OCI-LY7 (cell line): ENCODE data around the gene PCARE. TPM values are rescaled to one million over a fixed set of nuclear protein-coding genes. Genes with fewer than 3 reads are reported as not detected.

Experiments
- BruUV-seq: library from RNA; stranded (reverse); fragments of 400-500 nt; replicated peaks from 2 replicates; lab custom pipeline; 2021; lab: Mats Ljungman, UMichigan
- CTCF ChIA-PET: fragments of 300-600 bp; sonication (Branson Sonifier 250); formaldehyde crosslinking; loops from one replicate; lab custom pipeline; 2022; ENCODE audit warnings: antibody characterized with exemption; ENCODE audit not compliant: unreplicated experiment; lab: Charles Lee
- POLR2A ChIA-PET: fragments of 300-600 bp; sonication (Branson Sonifier 250); formaldehyde crosslinking; loops from one replicate; lab custom pipeline; 2022; ENCODE audit warnings: antibody characterized with exemption; lab: Charles Lee
- DNase-seq: peaks from one replicate; pipeline ENCODE4 v3.0.0-alpha.2; 2015; ENCODE audit warnings: low spot score
- H2AFZ ChIP-seq: fragments of 200-600 bp; sonication (generic), shearing (Covaris generic); 2 replicates; pipeline ENCODE4 v1.6.1; 2014; ENCODE audit warnings: mild to moderate bottlenecking, antibody characterized with exemption, low read length, moderate library complexity
- H3K27ac ChIP-seq: fragments of 200-600 bp; sonication (generic); 2 replicates; pipeline ENCODE4 v1.5.1; 2014; ENCODE audit warnings: mixed run types, low read depth, mild to moderate bottlenecking, moderate library complexity, low read length, inconsistent platforms; ENCODE audit not compliant: poor library complexity, severe bottlenecking
- H3K36me3 ChIP-seq: fragments of 200-600 bp; sonication (generic); 2 replicates; pipeline ENCODE4 v1.6.1; 2014; ENCODE audit warnings: mild to moderate bottlenecking, antibody characterized with exemption, low read length, moderate library complexity, mixed read lengths; ENCODE audit not compliant: insufficient read depth
- H3K4me1 ChIP-seq: fragments of 200-600 bp; sonication (generic); 2 replicates; pipeline ENCODE4 v1.5.1; 2014; ENCODE audit warnings: mild to moderate bottlenecking, low read length; ENCODE audit not compliant: insufficient read depth, poor library complexity, severe bottlenecking
- H3K4me2 ChIP-seq: fragments of 200-600 bp; sonication (generic); 2 replicates; pipeline ENCODE4 v1.6.1; 2014; ENCODE audit warnings: mild to moderate bottlenecking, low read length
- H3K4me3 ChIP-seq: fragments of 200-600 bp; sonication (generic); 2 replicates; pipeline ENCODE4 v1.5.1; 2014; ENCODE audit warnings: mild to moderate bottlenecking, low read depth, low read length; ENCODE audit not compliant: poor library complexity, severe bottlenecking
- H3K79me2 ChIP-seq: fragments of 200-600 bp; sonication (generic); 2 replicates; pipeline ENCODE4 v1.6.1; 2016; ENCODE audit warnings: low read depth, mild to moderate bottlenecking, low read length, moderate library complexity, mixed read lengths; ENCODE audit not compliant: insufficient read depth
- H3K9me2 ChIP-seq: fragments of 200-600 bp; sonication (generic); 2 replicates; pipeline ENCODE4 v1.6.1; 2016; ENCODE audit warnings: mild to moderate bottlenecking, low read length, mixed read lengths; ENCODE audit not compliant: insufficient read depth
- H3K9me3 ChIP-seq: fragments of 200-600 bp; sonication (generic); 2 replicates; pipeline ENCODE4 v1.6.1; 2014; ENCODE audit warnings: mild to moderate bottlenecking, mixed run types, low read length, mixed read lengths
- H4K20me1 ChIP-seq: fragments of 200-600 bp; sonication (generic); 2 replicates; pipeline ENCODE4 v1.6.1; 2014; ENCODE audit warnings: mild to moderate bottlenecking, antibody characterized with exemption, low read length, moderate library complexity, mixed read lengths; ENCODE audit not compliant: insufficient read depth
- CTCF ChIP-seq: fragments of 200-600 bp; sonication (generic); conservative IDR thresholded peaks from 2 replicates; pipeline ENCODE4 v1.5.1; 2014; ENCODE audit warnings: mild to moderate bottlenecking, antibody characterized with exemption, low read length, moderate library complexity, mixed read lengths
- EZH2phosphoT487 ChIP-seq: fragments of 200-600 bp; sonication (generic); IDR thresholded peaks from 2 replicates; pipeline ENCODE4 v1.6.1; 2018; ENCODE audit warnings: low read depth, borderline replicate concordance, mild to moderate bottlenecking, mixed run types, antibody characterized with exemption, low read length, moderate library complexity, mixed read lengths
- intact Hi-C: fragments of 100-400 bp; cut with micrococcal nuclease; formaldehyde crosslinking; loops from one replicate; pipeline ENCODE4 v1.10.0; 2022; ENCODE audit not compliant: unreplicated experiment
- total RNA-seq, 2 experiments: library from RNA; depleted of rRNA in 1 of 2; stranded (reverse); fragments of >200 nt in 1 of 2; shearing (Covaris generic) in 1 of 2; gene quantifications; 2 replicates each; pipeline ENCODE4 v1.2.3, GENCODE V29; 2014 to 2022

Gene PCARE
- total RNA-seq, 2 experiments from 2014 or later, result not detected

- DNase-seq, result no peak
- ChIA-PET CTCF (no interaction called here), POLR2A (no interaction called here)
- no peak for TF ChIP-seq EZH2phosphoT487
- no peak for TF ChIP-seq CTCF
- no peak overlapping the region for H3K4me3 ChIP-seq
- H4K20me1 ChIP-seq, result no peaks in the 10 kb centered on the region
- intact Hi-C loops, result no loop called here
- H3K9me3 ChIP-seq, result no peaks in the 10 kb centered on the region
- no peaks in the 10 kb centered on the region for H3K36me3 ChIP-seq
- no TSS peak for BruUV-seq
- H3K4me2 ChIP-seq, result no peak overlapping the region
- no peaks in the 10 kb centered on the region for H3K9me2 ChIP-seq
- H2AFZ ChIP-seq, result no peak overlapping the region
- no peaks in the 10 kb centered on the region for H3K4me1 ChIP-seq
- H3K27ac ChIP-seq, result no peak overlapping the region
- no peaks in the 10 kb centered on the region for H3K79me2 ChIP-seq
Measured at GRCh38 chr2:29032189-29032588, 42.1 kb downstream of the PCARE start.

- H3K4me1 ChIP-seq, result no peaks in the 10 kb centered on the region
- no peak overlapping the region for H3K4me3 ChIP-seq
- H3K79me2 ChIP-seq, result no peaks in the 10 kb centered on the region
- H3K4me2 ChIP-seq, result no peak overlapping the region
- no peaks in the 10 kb centered on the region for H3K9me2 ChIP-seq
- H2AFZ ChIP-seq, result no peak overlapping the region
- H3K9me3 ChIP-seq, result no peaks in the 10 kb centered on the region
- no TSS peak for BruUV-seq
- H3K36me3 ChIP-seq, result no peaks in the 10 kb centered on the region
- no peak for DNase-seq
- no peak for TF ChIP-seq CTCF
- TF ChIP-seq EZH2phosphoT487, result no peak
- H3K27ac ChIP-seq, result no peak overlapping the region
- CTCF ChIA-PET, result no interaction called here
- POLR2A ChIA-PET, result no interaction called here
- no peaks in the 10 kb centered on the region for H4K20me1 ChIP-seq
- intact Hi-C loops, result no loop called here
Measured at GRCh38 chr2:29031046-29031445, 43.3 kb downstream of the PCARE start.

- Histone ChIP-seq H3K36me3 (no peaks in the 10 kb centered on the region), H3K4me3 (no peak overlapping the region), H2AFZ (no peak overlapping the region), H3K4me1 (no peaks in the 10 kb centered on the region), H3K4me2 (no peak overlapping the region), H3K27ac (no peak overlapping the region), H4K20me1 (no peaks in the 10 kb centered on the region), H3K79me2 (no peaks in the 10 kb centered on the region), H3K9me2 (no peaks in the 10 kb centered on the region), H3K9me3 (no peaks in the 10 kb centered on the region)
- ChIA-PET POLR2A (interaction anchor here (0.9 kb wide), 1 partner anchor 9 kb away, joined by 6 read pairs; no protein-coding TSS in a partner anchor), CTCF (no interaction called here)
- BruUV-seq, result no TSS peak
- TF ChIP-seq CTCF, result no peak
- no peak for TF ChIP-seq EZH2phosphoT487
- intact Hi-C loops, result no loop called here
- DNase-seq, result no peak
Measured at GRCh38 chr2:29025711-29026110, 48.6 kb downstream of the PCARE start.
